ENCODE measurements around the gene SECTM1.

Gene SECTM1

DNA sequence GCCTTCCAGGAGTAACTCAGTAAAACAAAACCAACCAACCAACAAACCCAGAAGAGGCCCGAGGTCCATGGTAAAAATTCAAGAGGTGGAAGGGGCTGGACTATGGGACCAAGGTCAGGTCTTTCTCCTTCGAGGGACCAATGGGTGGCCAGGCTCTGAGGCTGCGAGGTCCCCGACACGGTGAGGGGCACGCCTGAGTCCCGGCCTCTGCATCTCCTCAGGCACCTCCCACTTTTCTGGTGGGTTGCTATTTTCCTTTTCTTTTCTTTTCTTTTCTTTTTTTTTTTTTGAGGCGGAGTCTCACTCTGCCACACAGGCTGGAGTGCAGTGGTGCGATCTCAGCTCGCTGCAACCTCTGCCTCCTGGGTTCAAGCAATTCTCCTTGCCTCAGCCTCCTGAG, 34.1 kb downstream of the SECTM1 start:
- no peak for DNase-seq (ENCODE audit: low spot score)

DNA sequence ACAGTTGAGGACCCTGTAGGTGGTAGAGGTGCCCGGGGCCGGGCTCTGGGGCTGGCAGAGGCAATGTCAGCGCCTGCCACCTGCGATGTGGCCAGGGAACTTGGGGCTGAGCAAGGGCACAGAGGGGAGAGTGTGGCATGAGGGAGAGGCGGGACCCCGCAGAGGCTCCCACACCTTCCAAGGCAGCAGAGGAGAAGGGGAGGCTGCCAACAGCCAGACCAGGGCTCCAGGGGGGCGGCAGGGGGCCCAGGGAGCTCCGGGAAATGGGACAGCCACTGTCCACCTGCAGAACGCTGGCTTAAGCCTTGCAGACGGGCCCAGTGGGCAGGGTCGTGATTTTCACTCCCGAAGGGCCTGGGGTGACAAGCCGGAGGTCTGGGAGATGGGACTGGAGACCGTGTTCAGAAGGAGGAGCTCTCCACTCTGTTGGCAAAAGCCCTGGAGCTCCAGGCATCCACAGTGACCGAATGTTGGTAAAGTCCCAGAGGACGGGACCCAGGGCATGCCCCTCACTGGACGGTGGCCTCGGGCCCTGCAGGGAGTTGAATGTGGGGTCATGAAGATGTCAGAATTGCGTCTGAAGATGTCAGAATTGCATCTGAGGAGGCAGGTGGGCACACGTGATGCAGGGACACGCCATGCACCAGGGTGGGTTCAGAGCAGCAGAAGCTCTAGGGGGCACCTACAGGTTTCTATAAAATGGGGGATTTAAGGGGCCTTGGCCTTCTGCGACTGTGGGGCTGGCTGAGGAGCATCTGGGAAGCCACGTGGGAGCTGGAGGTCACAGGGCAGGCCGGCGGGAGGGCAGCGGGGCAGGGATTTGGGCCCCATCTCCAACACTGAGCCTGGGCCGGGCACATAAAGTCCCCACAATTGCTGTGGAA, 34.8 kb downstream of the SECTM1 start:
- DNase-seq (ENCODE audit: low spot score): no peak

DNA sequence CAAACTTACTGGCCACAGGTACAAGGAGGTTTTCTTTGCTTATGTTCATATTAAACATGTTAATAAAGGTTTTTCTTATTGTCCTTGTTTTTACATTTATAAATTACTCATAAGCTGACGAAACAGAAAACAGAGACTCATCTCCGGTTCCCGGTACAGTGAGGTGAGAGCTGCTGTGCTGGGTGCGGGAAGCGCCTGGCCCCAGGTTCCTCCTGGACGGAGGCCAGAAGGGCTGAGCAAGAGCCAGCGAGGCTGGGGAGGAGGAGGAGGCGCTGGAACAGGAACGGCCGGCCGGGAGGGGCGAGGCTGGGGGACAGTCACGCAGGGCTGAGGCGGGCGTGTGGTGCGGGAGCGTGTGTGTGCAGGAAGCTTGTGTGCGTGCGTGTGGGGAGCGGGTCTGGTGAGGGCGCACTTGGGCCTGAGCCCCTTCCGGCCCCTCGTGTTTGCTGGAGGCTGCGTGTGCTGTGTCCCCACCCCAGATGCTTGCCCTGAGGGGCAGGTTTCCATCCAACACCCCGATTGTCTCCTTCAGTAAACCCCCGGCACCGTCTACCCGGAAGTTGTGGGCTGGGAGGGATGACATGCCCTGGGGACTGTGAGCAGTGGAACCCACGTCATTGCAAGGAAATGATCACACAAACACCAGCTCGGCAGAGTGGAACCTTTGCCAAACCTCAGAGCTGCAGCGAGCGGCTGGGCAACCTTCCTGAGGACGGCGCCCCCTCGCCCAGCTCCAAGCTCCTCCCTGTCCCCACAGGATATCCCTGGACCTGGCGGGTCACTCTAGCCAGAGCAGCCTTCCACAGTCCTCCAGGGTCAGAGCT, 35.6 kb downstream of the SECTM1 start:
- peak; percentile 90 for DNase-seq (ENCODE audit: low spot score)

DNA sequence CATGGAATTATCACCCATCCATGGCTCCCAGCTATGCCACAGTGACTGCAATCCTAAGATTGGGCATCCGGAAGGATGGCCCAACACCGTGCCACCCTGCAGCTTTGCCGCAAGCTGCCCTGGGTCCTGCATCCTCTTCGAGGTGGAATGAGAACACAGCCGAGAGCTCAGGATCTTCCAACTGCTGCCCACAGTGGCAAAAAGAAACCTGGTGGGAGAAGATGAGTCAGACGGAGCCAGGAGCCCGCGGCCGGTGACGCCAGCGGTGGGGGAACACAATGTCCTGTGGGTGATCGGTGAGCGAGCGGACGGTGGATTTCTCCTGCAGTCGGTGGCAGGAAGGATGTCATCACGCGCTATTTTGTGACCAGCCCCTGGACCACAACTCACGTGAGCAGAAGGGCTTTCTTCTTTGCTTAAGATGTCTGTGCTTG, 36.3 kb downstream of the SECTM1 start:
- DNase-seq (ENCODE audit: low spot score): peak; percentile 66

DNA sequence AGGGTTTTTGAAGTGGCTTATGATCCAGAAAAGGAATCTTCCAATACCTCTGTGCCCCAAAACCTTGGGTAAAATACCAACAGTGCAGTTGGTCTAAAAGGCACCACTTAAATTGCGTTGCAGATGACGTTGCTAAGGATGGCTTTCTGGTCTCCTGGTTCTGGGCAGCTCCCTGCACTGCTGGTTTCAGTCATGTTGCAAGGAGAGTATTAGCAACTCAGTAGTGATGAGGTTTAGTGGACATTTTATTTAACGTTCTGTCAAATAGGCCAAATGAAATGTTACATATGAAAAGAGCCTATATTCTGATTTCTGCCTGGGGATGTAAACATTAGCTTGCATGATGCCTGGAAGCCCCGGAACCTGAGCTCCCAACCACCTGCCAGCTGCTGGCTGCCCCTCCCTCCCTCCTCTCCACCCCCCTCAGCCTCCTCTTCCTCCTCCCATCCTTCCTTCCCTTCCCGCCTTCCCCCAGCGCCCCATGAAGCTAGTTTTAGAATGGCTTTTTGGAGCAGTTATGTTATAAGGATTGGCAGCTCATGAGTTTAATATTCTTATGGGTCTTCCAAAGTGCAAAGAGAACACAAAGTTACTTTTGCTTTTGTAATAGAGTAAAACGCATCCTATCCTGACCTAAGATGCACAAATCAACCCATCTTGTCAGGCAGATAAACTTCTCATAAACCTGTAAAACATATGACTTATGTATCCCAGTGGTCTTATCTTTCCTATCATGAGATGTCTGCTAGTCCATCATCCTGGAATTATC, 36.9 kb downstream of the SECTM1 start:
- no peak for DNase-seq (ENCODE audit: low spot score)

DNA sequence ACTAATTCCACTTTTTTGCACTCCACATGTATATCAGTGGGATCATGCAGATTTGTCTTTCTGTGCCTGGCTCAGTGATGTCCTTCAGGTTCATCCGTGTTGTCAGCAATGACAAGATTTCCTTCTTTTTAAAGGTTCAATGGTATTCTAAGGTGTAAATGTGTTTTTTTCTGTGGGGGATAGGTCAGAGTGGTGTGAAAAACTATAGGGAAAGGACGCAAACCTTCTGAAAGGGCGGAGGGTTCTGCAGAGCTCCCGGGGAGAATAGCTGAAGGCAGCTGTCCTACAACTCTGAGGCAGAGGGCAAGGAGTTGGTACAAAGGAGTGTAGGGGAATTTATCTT, 38.1 kb downstream of the SECTM1 start:
- no peak for DNase-seq (ENCODE audit: low spot score)

DNA sequence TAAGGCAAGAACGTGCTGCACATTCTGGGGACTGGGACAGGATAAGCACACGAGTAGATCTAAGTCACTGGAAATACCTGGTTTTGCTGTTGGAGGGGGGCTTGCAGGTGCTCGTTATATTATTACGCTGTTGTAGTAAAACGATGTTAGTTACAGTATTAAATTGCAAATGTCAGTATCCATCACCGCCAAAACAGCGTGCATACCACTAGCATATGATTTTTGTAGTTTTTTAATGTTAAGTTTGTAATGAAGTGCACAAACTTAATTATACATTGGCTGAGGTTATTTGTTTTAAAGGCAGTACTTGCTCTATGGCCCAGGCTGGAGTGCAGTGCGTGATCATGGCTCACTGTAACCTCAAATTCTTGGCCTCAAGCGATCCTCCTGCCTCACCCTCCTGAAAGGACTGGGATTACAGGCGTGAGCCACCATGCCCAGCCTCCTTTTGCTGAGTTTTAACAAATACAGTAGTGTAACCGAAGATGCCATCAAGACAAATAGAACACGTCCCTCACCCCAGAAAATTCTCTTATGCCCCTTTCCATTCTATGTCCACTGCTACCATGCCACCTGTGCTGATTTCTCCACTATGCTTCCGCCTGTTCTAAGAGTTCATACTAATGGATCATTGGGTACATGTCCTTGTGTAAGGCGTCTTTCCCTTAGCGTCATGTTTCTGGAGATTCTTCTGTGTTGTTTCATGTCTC, 39.3 kb downstream of the SECTM1 start:
- no peak for DNase-seq (ENCODE audit: low spot score)

DNA sequence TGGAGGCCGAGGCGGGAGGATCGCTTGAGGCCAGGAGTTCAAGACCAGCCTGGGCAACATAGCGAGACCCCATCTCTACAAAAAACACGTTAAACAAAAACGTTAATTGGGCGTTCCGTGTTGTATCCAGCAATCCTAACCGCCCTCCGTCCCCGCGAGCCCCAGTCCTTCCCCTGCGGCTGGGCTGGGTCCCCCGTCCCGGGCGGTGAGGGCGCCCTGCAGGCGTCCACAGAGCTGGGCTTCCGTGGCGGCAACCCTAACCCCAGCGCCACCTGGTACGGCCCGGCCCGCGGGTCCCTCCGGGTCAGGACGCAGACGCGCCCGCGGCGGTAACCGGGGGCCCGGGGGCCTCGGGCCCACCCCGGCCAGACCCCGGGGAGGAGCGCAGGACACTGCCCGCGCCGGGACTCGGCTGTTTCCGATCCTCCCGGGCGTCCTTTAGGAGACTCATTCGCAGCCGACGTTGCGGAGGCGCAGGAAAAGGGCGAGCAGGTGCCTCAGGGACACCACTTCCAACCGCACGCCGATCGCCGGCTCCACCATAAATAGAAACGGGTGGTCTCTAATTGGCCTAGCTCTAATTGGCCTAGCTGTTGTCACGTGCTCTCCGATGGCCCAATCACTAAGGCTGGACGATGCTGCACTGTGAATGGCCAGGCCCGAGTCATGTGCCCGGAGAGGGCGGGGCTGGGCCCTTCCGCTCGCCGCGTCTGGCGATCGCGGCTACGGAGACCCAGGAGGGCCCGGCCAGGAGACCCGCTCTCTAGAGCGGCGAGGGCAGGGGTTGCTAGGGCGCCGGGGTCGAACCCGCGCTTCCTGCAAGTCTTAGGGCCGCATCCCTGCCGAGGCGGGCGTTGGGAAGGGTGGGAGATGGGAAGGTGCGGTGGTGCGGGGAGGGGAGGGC, 41.1 kb downstream of the SECTM1 start:
- peak; percentile 95 for DNase-seq (ENCODE audit: low spot score)

DNA sequence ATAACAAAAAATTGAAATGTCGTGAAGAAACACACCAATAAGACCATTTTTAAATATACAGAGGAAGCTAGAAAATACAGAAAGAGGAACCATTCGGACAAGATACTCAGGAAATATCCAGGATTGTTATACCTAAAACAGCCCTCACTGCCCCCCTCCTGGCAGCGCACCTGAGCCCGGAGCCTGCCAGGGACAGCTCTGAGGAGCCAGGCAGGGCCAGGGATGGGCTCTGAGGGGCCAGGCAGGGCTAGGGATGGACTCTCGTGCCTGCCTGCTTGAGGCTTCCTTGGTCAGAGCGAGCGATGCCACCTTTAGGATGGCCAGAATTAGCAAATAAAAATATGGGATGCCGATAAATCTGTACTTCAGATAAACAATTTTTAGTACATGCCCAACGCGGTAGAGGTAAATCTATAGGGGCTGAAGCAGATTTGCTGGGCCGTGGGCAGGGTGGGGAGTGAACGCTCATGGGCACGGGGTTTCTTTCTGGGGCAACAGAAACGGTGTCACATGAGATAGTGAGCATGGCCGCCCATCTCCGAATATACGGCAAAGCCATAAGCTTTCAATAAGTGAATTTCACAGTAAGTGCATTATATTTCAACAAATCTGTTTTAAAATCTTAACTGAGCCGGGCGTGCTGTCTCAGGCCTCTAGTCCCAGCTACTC, 41.9 kb downstream of the SECTM1 start:
- no peak for DNase-seq (ENCODE audit: low spot score)

DNA sequence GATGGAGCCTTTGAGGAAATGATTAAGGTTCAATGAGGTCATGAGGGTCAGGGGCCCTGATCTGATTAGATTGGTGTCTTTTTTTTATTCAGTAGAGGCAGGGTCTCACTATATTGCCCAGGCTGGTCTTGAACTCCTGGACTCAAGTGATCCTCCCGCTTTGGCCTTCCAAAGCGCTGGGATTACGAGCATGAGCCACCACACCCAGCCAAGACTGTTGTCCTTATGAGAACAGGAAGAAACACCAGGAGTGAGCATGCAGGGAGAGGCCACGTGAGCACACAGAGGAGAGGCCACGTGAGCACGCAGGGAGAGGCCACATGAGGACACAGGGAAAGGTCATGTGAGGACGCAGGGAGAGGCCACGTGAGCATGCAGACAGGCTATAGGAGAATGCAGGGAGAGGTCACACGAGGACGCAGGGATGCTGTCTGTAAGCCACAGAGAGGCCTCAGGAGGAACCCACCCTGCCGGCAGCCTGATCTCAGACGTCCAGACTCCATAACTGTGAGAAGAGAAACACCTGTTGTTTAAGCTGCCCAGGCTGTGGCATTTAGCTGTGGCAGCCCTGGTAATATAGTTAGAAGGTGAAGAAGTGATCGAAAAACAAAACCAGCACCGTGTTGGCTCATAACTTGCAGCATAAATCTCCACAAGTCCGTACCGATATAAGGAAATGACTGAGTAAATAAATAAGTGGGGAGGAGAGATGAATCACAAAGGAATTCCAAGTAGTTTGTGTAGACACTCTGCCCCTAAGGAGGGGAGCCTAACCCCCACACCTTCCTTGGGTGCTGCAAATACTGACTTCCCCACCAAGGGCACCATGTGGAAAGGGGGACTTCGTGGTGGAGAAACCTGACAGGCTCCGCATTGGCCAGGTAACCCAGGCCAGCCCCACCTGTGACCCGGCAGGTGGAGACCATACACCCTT, 45.4 kb downstream of the SECTM1 start:
- no peak for DNase-seq (ENCODE audit: low spot score)

DNA sequence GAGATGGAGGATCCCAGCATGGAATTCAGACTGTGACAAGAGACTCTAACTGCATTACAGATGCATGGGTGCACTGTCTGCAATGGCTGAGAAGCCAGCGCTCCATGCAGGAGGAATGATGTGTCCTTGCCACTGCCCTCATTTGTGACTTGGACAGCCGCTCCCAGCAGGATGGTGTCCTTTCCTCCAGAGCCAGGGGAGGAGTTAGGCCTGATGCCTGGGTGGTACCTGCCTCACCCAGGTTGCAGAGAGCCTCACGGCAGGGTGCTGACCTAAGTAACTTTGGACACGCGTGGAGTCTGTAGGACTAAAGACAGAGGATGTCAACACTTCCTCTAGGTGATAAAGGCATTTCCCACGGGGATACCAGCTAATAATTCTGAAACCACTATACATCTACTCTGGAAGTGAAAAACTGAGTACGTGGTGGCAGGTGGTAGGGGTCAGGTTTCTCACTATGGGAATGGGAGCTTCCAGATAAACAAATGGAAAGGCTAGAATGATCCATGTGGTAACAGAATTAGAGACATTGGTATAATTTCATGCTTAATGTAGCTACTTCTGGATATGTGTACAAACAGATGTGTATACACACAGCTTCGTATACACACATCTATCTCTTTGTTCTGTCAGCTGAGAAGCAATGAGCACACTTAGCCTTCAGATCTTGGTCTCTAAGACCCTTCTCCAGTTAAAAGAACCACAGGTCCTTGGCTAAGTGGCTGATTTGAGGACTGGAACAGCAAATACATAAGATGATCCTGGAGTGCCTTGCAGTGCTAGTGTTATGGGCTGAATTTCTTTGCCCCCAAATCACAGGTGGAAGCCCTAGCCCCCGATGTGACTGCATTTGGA, 46.3 kb downstream of the SECTM1 start:
- no peak for DNase-seq (ENCODE audit: low spot score)

DNA sequence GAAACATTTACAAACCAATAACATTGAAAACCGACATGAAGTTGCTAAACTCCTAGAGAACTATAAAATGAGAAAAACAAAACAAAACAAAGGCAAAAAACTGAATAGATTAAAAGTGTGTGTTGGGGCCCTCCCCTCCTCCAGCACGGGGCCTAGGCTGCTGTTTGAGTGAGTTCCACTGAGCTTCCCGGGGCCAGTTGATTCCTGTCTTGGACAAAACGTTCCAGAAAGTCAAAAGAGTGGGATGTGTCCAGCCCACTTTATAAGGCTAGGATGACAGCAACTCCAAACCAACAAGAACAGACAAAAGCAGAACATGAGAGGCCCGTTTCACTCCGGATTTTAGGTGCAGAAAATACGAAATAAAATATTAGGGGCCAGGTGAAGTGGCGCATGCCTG, 48.4 kb downstream of the SECTM1 start:
- no peak for DNase-seq (ENCODE audit: low spot score)

DNA sequence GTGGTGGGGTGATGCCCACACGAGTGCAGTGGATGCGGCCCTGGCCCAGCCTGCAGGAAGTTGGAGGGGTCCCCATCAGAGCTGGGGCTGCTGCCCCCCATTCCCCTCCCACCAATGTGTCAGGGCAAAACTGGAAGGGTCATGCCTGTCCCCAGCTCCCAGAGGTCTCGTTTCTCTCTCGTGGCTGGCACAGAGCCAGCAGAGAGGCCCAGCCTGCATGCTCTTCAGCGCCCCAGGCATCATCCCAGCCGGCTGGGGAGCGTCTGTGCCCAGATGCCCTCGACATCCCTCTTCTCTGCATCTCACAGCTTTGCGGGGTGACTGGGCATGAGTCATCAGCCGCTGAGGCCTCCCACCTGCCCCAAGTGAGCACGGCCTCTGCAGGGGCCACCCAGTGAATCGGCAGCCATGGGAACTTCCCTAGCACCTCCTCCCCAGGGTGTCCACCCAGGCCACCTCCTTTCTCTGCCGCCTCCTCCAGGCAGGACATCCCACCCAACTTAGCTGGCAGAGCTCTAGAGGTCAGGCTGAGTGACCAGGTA, 50.3 kb downstream of the SECTM1 start:
- DNase-seq (ENCODE audit: low spot score): peak; percentile 32

DNA sequence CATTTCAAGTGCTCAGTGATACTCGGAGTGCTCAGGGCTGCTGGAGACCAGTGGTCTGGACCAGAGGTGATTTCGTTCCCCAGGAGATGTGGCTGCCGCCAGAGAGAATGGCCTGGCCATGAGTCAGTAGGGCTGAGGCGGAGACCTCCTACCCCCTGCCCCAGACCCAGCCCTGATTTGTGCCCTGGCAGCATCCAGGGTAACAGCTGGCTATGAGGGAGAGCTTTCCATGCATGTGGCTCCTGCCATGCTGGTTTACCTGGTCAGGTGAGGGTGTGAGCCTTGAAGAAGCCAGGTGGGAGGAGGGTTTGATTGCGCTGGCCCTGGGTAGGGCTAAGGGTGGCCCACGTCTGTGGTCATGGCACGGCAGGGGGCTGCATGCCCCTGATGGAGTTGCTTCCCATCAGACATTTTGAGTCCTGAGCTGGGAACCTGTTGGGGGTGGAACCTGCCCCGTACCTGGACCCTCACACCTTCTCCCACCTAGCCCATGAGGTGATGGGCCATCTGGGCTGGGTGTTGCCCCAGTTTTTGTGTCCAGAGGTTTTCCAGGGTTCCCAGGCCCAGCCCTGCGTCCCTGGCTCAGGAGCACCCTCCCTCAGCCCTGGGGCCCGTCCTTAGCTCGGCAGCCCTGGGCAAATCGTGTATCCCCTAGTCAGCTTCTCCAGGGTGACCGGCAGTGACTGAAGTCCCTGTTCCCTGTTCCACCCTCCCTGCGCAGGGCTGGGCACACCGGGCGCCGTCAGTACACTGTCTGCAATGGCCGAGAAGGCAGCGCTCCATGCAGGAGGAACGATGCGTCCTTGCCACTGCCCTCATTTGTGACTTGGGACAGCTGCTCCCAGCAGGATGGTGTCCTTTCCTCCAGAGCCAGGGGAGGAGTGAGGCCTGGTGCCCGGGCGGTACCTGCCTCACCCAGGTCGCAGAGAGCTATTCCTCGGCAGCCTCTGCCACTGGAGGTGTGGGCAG, 51.0 kb downstream of the SECTM1 start:
- no peak for DNase-seq (ENCODE audit: low spot score)

DNA sequence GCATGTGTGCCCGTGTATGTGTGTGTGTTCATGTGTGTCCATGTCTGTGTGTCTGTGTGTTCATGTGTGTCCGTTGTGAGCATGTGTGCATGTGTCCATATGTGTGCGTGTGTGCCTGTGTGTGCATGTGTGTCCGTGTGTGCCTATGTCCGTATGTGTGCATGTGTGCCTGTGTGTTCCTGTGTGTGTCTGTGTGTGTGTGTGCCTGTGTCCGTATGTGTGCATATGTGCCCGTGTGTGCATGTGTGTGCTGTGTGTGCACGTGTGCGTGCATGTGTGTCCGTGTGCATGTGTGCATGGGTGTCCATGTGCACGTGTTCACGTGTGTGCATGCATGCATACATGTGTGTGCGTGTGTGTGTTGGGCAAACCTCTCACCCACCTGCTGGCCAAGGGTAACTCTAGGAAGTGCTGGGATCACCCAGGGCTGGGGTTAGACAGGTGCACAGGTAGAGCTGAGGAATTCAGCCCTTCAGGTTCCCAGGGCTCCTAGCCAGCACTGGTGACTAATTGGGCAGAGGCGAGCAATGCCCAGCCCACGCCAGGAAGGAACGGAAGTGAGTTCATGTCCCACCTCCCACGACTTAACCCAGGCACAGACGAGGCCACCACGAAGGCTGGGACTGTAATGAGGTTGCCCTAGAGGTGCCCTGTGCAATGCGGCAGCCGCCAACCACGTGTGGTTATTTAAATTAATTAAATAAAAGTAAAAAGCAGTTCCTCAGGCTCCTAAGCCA, 51.9 kb downstream of the SECTM1 start:
- no peak for DNase-seq (ENCODE audit: low spot score)

DNA sequence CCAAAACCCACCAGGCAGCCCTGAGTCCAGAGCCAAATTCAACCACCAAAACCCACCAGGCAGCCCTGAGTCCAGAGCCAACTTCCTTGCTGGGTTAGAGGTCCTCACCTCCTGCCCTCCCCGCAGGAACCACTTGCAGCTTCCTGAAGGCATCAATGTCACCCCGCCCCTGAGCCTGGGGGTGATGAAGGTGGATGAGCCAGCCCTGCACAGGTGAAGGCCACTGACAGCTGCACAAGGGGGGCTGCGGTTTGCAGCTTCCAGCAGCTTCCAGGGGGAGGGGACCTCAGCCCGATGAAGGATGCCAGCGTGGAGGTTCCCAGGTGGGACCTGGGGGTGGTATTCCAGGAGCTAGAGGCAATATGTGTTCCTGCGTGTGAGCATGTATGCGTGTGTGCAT, 52.5 kb downstream of the SECTM1 start:
- DNase-seq (ENCODE audit: low spot score): no peak

All from CD4-positive, alpha-beta T cell treated with Interleukin-15 for 4 hours (primary cell).